CD14-positive monocyte (primary cell): Measurements from ENCODE around the gene CEACAM16. TPM values are rescaled to one million over a fixed set of nuclear protein-coding genes. Genes with fewer than 3 reads are reported as not detected.
"Not testable (repeated sequence)": the region's sequence is repeated elsewhere in the genome, so short reads cannot be mapped to it uniquely, and the experiment has no call there.

Experiments used
- DNase-seq, 3 donors: peaks; one replicate each; pipeline ENCODE4 v3.0.0-alpha.2; 2011 to 2022
- H2AFZ ChIP-seq: 2 replicates; pipeline ENCODE4 v1.6.0; 2012; ENCODE audit warnings: mild to moderate bottlenecking, low read depth, low read length, inconsistent platforms; ENCODE audit not compliant: insufficient read depth, poor library complexity, severe bottlenecking
- H3K27ac ChIP-seq, 2 donors: 1 replicate in 1 of 2; 2 replicates in 1 of 2; pipeline ENCODE4 v1.5.1; 2012 to 2013; ENCODE audit warnings: low read length in 2 of 2, control low read depth in 1 of 2, inconsistent platforms in 1 of 2, low read depth in 1 of 2, mild to moderate bottlenecking in 1 of 2
- H3K27me3 ChIP-seq, 2 donors: one replicate each; pipeline versions ENCODE4 v1.6.0 to v1.6.1; 2011 to 2013; ENCODE audit warnings: low read length in 2 of 2; ENCODE audit not compliant: control insufficient read depth in 2 of 2, insufficient read depth in 2 of 2
- H3K36me3 ChIP-seq, 2 donors: replicated peaks in 1 of 2; 1 replicate in 1 of 2; 2 replicates in 1 of 2; pipeline versions ENCODE4 v1.5.1 to v1.6.1; 2012 to 2013; ENCODE audit warnings: low read length in 2 of 2, control low read depth in 1 of 2, inconsistent platforms in 1 of 2, mild to moderate bottlenecking in 1 of 2; ENCODE audit not compliant: insufficient read depth in 2 of 2, control insufficient read depth in 1 of 2
- H3K4me1 ChIP-seq, 2 donors: 1 replicate in 1 of 2; 2 replicates in 1 of 2; pipeline versions ENCODE4 v1.5.1 to v1.6.1; 2012 to 2013; ENCODE audit warnings: low read length in 2 of 2, control low read depth in 1 of 2, inconsistent platforms in 1 of 2, mild to moderate bottlenecking in 1 of 2, moderate library complexity in 1 of 2; ENCODE audit not compliant: insufficient read depth in 2 of 2, control insufficient read depth in 1 of 2
- H3K4me2 ChIP-seq: replicated peaks from 2 replicates; pipeline ENCODE3; 2012; ENCODE audit warnings: low read length, moderate library complexity, mild to moderate bottlenecking; ENCODE audit not compliant: poor library complexity, severe bottlenecking; ENCODE audit errors: extremely low read depth
- H3K4me3 ChIP-seq, 3 experiments: fragments of 200-600 bp in 1 of 3; sonication (generic) in 1 of 3; replicated peaks in 1 of 3; 1 replicate in 2 of 3; 2 replicates in 1 of 3; pipeline ENCODE4 v1.5.1; 2011 to 2013; ENCODE audit warnings: low read length in 3 of 3, mild to moderate bottlenecking in 3 of 3, control low read depth in 2 of 3, low read depth in 2 of 3, inconsistent platforms in 1 of 3, moderate library complexity in 1 of 3
- H3K79me2 ChIP-seq: 2 replicates; pipeline ENCODE4 v1.6.0; 2012; ENCODE audit warnings: mild to moderate bottlenecking, control low read depth, inconsistent platforms, low read length, moderate library complexity; ENCODE audit not compliant: insufficient read depth
- H3K9ac ChIP-seq: 2 replicates; pipeline ENCODE4 v1.6.0; 2017; ENCODE audit warnings: low read length, mild to moderate bottlenecking; ENCODE audit not compliant: insufficient read depth, poor library complexity, severe bottlenecking
- H3K9me3 ChIP-seq, 2 donors: replicated peaks in 1 of 2; 1 replicate in 1 of 2; 2 replicates in 1 of 2; pipeline versions ENCODE4 v1.5.1 to v1.6.1; 2012 to 2013; ENCODE audit warnings: low read length in 2 of 2, control low read depth in 1 of 2; ENCODE audit not compliant: control insufficient read depth in 1 of 2, insufficient read depth in 1 of 2
- H4K20me1 ChIP-seq: 2 replicates; pipeline ENCODE4 v1.6.0; 2012; ENCODE audit warnings: mild to moderate bottlenecking, low read length, control low read depth, moderate library complexity; ENCODE audit not compliant: insufficient read depth
- H3K27ac Mint-ChIP-seq, 7 donors: one replicate each; pipeline ENCODE4 v1.8.0; 2020; ENCODE audit warnings: mild to moderate bottlenecking in 7 of 7, mixed read lengths in 7 of 7, moderate library complexity in 6 of 7, inconsistent platforms in 2 of 7
- H3K27me3 Mint-ChIP-seq, 3 donors: one replicate each; pipeline ENCODE4 v1.8.0; 2021 to 2022; ENCODE audit warnings: low read depth in 3 of 3, mild to moderate bottlenecking in 3 of 3, mixed read lengths in 3 of 3, moderate library complexity in 3 of 3, inconsistent platforms in 1 of 3
- H3K36me3 Mint-ChIP-seq, 2 donors: one replicate each; pipeline ENCODE4 v1.8.0; 2020; ENCODE audit warnings: mixed read lengths in 2 of 2, inconsistent platforms in 1 of 2, mild to moderate bottlenecking in 1 of 2
- H3K4me1 Mint-ChIP-seq: one replicate; pipeline ENCODE4 v1.8.0; 2020; ENCODE audit warnings: mild to moderate bottlenecking, mixed read lengths
- H3K4me3 Mint-ChIP-seq, 2 donors: one replicate each; pipeline ENCODE4 v1.8.0; 2020; ENCODE audit warnings: mild to moderate bottlenecking in 2 of 2, mixed read lengths in 2 of 2, moderate library complexity in 1 of 2
- H3K9me3 Mint-ChIP-seq, 7 donors: one replicate each; pipeline ENCODE4 v1.8.0; 2020 to 2022; ENCODE audit warnings: mixed read lengths in 7 of 7, mild to moderate bottlenecking in 6 of 7, moderate library complexity in 6 of 7, inconsistent platforms in 2 of 7
- CTCF ChIP-seq: fragments of 200-600 bp; IDR thresholded peaks from one replicate; pipeline ENCODE4 v1.8.0; 2022; ENCODE audit warnings: antibody characterized with exemption, mild to moderate bottlenecking
- WGBS: methylation state at CpG from one replicate; pipeline ENCODE4 v1.1.5; 2013; ENCODE audit warnings: missing lambda C conversion rate; ENCODE audit not compliant: insufficient coverage; 5-methylcytosine and 5-hydroxymethylcytosine counted together
- intact Hi-C, 2 donors: fragments of 100-400 bp; cut with micrococcal nuclease; formaldehyde crosslinking; loops; one replicate each; pipeline versions ENCODE4 v1.15.0 to v1.15.1; 2023
- polyA plus RNA-seq, 3 donors: library from polyadenylated mRNA; depleted of rRNA in 1 of 3; unstranded in 2 of 3; stranded (reverse) in 1 of 3; fragments of 300-500 nt in 2 of 3; fragments of >200 nt in 1 of 3; fragmentation: Illumina TruSeq in 2 of 3; gene quantifications; 1 replicate in 2 of 3; 2 replicates in 1 of 3; pipeline ENCODE4 v1.2.3, GENCODE V29; 2012 to 2021

Gene CEACAM16
- polyA plus RNA-seq, 3 donors: not detected

GRCh38 chr19:44666852-44667556 lies 31.9 kb upstream of the CEACAM16 start:
- no peaks in the 10 kb centered on the region for H3K27me3 ChIP-seq
- no peak overlapping the region for H3K4me2 ChIP-seq
- Mint-ChIP-seq H3K27ac (peak overlapping the region in 2 of 7 donors; percentile 32 to 63), H3K36me3 (peaks cover 14% of the 10 kb centered on the region in 2 donors), H3K9me3 (peaks cover 0 to 2% (median 0%) of the 10 kb centered on the region in 7 donors), H3K4me3 (no peak overlapping the region), H3K27me3 (peaks cover 2 to 6% (median 3%) of the 10 kb centered on the region in 3 donors), H3K4me1 (no peaks in the 10 kb centered on the region)
- H3K4me1 ChIP-seq: no peaks in the 10 kb centered on the region
- H3K9ac ChIP-seq: no peak overlapping the region
- H3K79me2 ChIP-seq: no peaks in the 10 kb centered on the region
- H3K4me3 ChIP-seq: no peak overlapping the region
- no peaks in the 10 kb centered on the region for H3K9me3 ChIP-seq
- H3K27ac ChIP-seq: no peak overlapping the region
- 100% methylated on average over 3 of the region's 7 CpGs for WGBS
- peaks cover 5 to 19% of the 10 kb centered on the region in 2 donors for H3K36me3 ChIP-seq
- intact Hi-C loops: no loop called here
- no peak for DNase-seq
- no peak for TF ChIP-seq CTCF
- no peak overlapping the region for H2AFZ ChIP-seq
- no peaks in the 10 kb centered on the region for H4K20me1 ChIP-seq

GRCh38 chr19:44668985-44669764 lies 29.8 kb upstream of the CEACAM16 start:
- Histone ChIP-seq H3K79me2 (no peaks in the 10 kb centered on the region), H3K9me3 (no peaks in the 10 kb centered on the region)
- 93% methylated on average over 2 of the region's 2 CpGs for WGBS

GRCh38 chr19:44670027-44670426 lies 28.9 kb upstream of the CEACAM16 start:
- H3K4me1 ChIP-seq, H3K4me3 Mint-ChIP-seq, DNase-seq, H3K4me1 Mint-ChIP-seq, H3K9me3 ChIP-seq, H3K4me3 ChIP-seq, H3K27me3 ChIP-seq, H3K27me3 Mint-ChIP-seq, H3K4me2 ChIP-seq, H3K9ac ChIP-seq, H3K36me3 ChIP-seq, H3K27ac ChIP-seq, H4K20me1 ChIP-seq, H3K36me3 Mint-ChIP-seq, H2AFZ ChIP-seq, intact Hi-C loops, H3K27ac Mint-ChIP-seq, H3K9me3 Mint-ChIP-seq, H3K79me2 ChIP-seq: not testable (repeated sequence)
- 100% methylated on average over 2 of the region's 2 CpGs for WGBS

More at GRCh38 chr19:44668985-44669764, 29.8 kb upstream of the CEACAM16 start:
- H3K4me1 ChIP-seq: no peaks in the 10 kb centered on the region
- no peaks in the 10 kb centered on the region for H4K20me1 ChIP-seq
- H2AFZ ChIP-seq: no peak overlapping the region
- no peak overlapping the region for H3K27ac ChIP-seq
- no peak for TF ChIP-seq CTCF
- DNase-seq: no peak
- Mint-ChIP-seq H3K9me3 (peaks cover 0 to 4% (median 0%) of the 10 kb centered on the region in 7 donors), H3K27me3 (peaks cover 2 to 7% (median 3%) of the 10 kb centered on the region in 3 donors), H3K4me1 (no peaks in the 10 kb centered on the region), H3K4me3 (no peak overlapping the region), H3K36me3 (no peaks in the 10 kb centered on the region), H3K27ac (no peak overlapping the region)
- no peaks in the 10 kb centered on the region for H3K27me3 ChIP-seq
- intact Hi-C loops: no loop called here
- H3K4me2 ChIP-seq: no peak overlapping the region
- H3K9ac ChIP-seq: no peak overlapping the region
- H3K4me3 ChIP-seq: no peak overlapping the region
- no peaks in the 10 kb centered on the region for H3K36me3 ChIP-seq
